GM23338 (cell line): ENCODE results near the gene CAPN10. TPM values are rescaled to one million over a fixed set of nuclear protein-coding genes. Genes with fewer than 3 reads are reported as not detected.

Experiments used
- ATAC-seq: fragments of 200-7000 bp; cut with Tn5 transposase; 3 replicates; pipeline ENCODE4 v1.9.1; 2020
- DNase-seq: peaks from one replicate; pipeline ENCODE4 v3.0.0-alpha.2; 2015; ENCODE audit warnings: low spot score
- H2AFZ ChIP-seq: fragments of 200-600 bp; sonication (generic); 2 replicates; pipeline ENCODE4 v1.8.0; 2016; ENCODE audit warnings: antibody characterized with exemption, mild to moderate bottlenecking, moderate library complexity
- H3F3A ChIP-seq: fragments of 200-600 bp; sonication (generic); replicated peaks from 2 replicates; pipeline ENCODE4 v1.8.0; 2017; ENCODE audit warnings: antibody characterized with exemption, mixed run types, low read depth
- H3K27ac ChIP-seq: fragments of 200-600 bp; sonication (generic); 2 replicates; pipeline ENCODE4 v1.6.1; 2016; ENCODE audit warnings: low read depth
- H3K27me3 ChIP-seq: fragments of 200-600 bp; sonication (generic); 2 replicates; pipeline ENCODE4 v1.8.0; 2016; ENCODE audit warnings: mild to moderate bottlenecking, mixed run types, moderate library complexity; ENCODE audit not compliant: insufficient read depth
- H3K36me3 ChIP-seq: fragments of 200-600 bp; sonication (generic); 2 replicates; pipeline ENCODE4 v1.8.0; 2016; ENCODE audit warnings: mild to moderate bottlenecking; ENCODE audit not compliant: insufficient read depth
- H3K4me1 ChIP-seq: fragments of 200-600 bp; sonication (generic); 2 replicates; pipeline ENCODE4 v1.8.0; 2016; ENCODE audit warnings: mild to moderate bottlenecking, moderate library complexity; ENCODE audit not compliant: insufficient read depth
- H3K4me2 ChIP-seq: fragments of 200-600 bp; sonication (generic); 2 replicates; pipeline ENCODE4 v1.7.1; 2017; ENCODE audit warnings: mixed run types
- H3K4me3 ChIP-seq: fragments of 200-600 bp; sonication (generic); 2 replicates; pipeline ENCODE4 v1.6.1; 2016; ENCODE audit warnings: mixed run types
- H3K79me2 ChIP-seq: fragments of 200-600 bp; sonication (generic); replicated peaks from 2 replicates; pipeline ENCODE4 v1.8.0; 2017; ENCODE audit warnings: mild to moderate bottlenecking; ENCODE audit not compliant: insufficient read depth
- H3K9me2 ChIP-seq: fragments of 200-600 bp; sonication (generic); 2 replicates; pipeline ENCODE4 v1.8.0; 2017; ENCODE audit not compliant: insufficient read depth
- H4K20me1 ChIP-seq: fragments of 200-600 bp; sonication (generic); replicated peaks from 2 replicates; pipeline ENCODE4 v1.8.0; 2017; ENCODE audit warnings: mild to moderate bottlenecking; ENCODE audit not compliant: insufficient read depth
- H3K27ac Mint-ChIP-seq: 2 replicates; pipeline ENCODE4 v1.8.0; 2020; ENCODE audit warnings: inconsistent platforms, mild to moderate bottlenecking, moderate library complexity, mixed read lengths
- H3K27me3 Mint-ChIP-seq: 3 replicates; pipeline ENCODE4 v1.8.0; 2022; ENCODE audit warnings: low read depth, mild to moderate bottlenecking, moderate library complexity, mixed read lengths, inconsistent platforms; ENCODE audit not compliant: insufficient read depth, poor library complexity
- H3K36me3 Mint-ChIP-seq: 3 replicates; pipeline ENCODE4 v1.8.0; 2021; ENCODE audit warnings: low read depth, mild to moderate bottlenecking, inconsistent platforms, moderate library complexity, mixed read lengths
- H3K4me1 Mint-ChIP-seq: 3 replicates; pipeline ENCODE4 v1.8.0; 2020; ENCODE audit warnings: mild to moderate bottlenecking, inconsistent platforms, mixed read lengths
- H3K4me3 Mint-ChIP-seq: 3 replicates; pipeline ENCODE4 v1.8.0; 2021; ENCODE audit warnings: moderate library complexity, mild to moderate bottlenecking, inconsistent platforms, mixed read lengths
- H3K9me3 Mint-ChIP-seq: 3 replicates; pipeline ENCODE4 v1.8.0; 2020; ENCODE audit warnings: moderate library complexity, mild to moderate bottlenecking, inconsistent platforms, mixed read lengths
- CREB1 ChIP-seq: fragments of 250-450 bp; sonication (Bioruptor Pico); IDR thresholded peaks from 2 replicates; pipeline ENCODE4 v1.5.0; 2020; ENCODE audit warnings: low read depth, mild to moderate bottlenecking, moderate library complexity
- ETS1 ChIP-seq: IDR thresholded peaks from 2 replicates; pipeline ENCODE4 v1.6.1; 2016; ENCODE audit warnings: antibody characterized with exemption
- EZH2 ChIP-seq: fragments of 200-600 bp; sonication (generic); IDR thresholded peaks from one replicate; pipeline ENCODE4 v1.8.0; 2017; ENCODE audit warnings: antibody characterized with exemption, mild to moderate bottlenecking, low read depth; ENCODE audit not compliant: unreplicated experiment
- EZH2phosphoT487 ChIP-seq: fragments of 200-600 bp; sonication (generic); IDR thresholded peaks from one replicate; pipeline ENCODE4 v1.8.1; 2018; ENCODE audit warnings: antibody characterized with exemption; ENCODE audit not compliant: unreplicated experiment
- JUNB ChIP-seq: IDR thresholded peaks from one replicate; pipeline ENCODE4 v1.6.1; 2016; ENCODE audit warnings: antibody characterized with exemption; ENCODE audit not compliant: unreplicated experiment
- NANOG ChIP-seq: IDR thresholded peaks from 2 replicates; pipeline ENCODE4 v1.6.1; 2016; ENCODE audit warnings: antibody characterized with exemption, borderline replicate concordance
- POLR2AphosphoS5 ChIP-seq: IDR thresholded peaks from 2 replicates; pipeline ENCODE4 v1.6.1; 2016; ENCODE audit warnings: antibody characterized with exemption, low read depth
- REST ChIP-seq: IDR thresholded peaks from one replicate; pipeline ENCODE4 v1.6.1; 2018; ENCODE audit warnings: antibody characterized with exemption; ENCODE audit not compliant: unreplicated experiment
- STAT1 ChIP-seq: IDR thresholded peaks from one replicate; pipeline ENCODE4 v1.6.1; 2016; ENCODE audit warnings: antibody characterized with exemption; ENCODE audit not compliant: unreplicated experiment
- ZNF114 ChIP-seq: fragments of 250-450 bp; sonication (Bioruptor Pico); IDR thresholded peaks from 2 replicates; pipeline ENCODE4 v1.5.0; 2020; ENCODE audit warnings: mild to moderate bottlenecking, moderate library complexity
- ZNF331 ChIP-seq: fragments of 250-450 bp; sonication (Bioruptor Pico); IDR thresholded peaks from 2 replicates; pipeline ENCODE4 v1.5.0; 2020; ENCODE audit warnings: low read depth, mild to moderate bottlenecking, moderate library complexity
- polyA plus RNA-seq: library from polyadenylated mRNA; unstranded; fragments of >200 nt; fragmentation: Nextera tagmentation; extraction: Ambion mirVana; gene quantifications from 2 replicates; pipeline ENCODE4 v1.2.1, GENCODE V29; 2016
- total RNA-seq: library from RNA; depleted of rRNA; stranded (reverse); fragments of >200 nt; shearing (Covaris generic); gene quantifications from 2 replicates; pipeline ENCODE4 v1.2.3, GENCODE V29; 2014
- TF ChIP-seq, protein P1 (sequence below), 2 experiments: fragments of 200-600 bp in 1 of 2; sonication (generic) in 1 of 2; conservative IDR thresholded peaks; 2 replicates each; pipeline versions ENCODE4 v1.5.1 to v1.6.1; 2016 to 2017; ENCODE audit warnings: antibody characterized with exemption in 2 of 2, low read depth in 2 of 2, mild to moderate bottlenecking in 2 of 2, moderate library complexity in 1 of 2
- TF ChIP-seq, protein P2 (sequence below): fragments of 250-450 bp; sonication (Bioruptor Pico); IDR thresholded peaks from 2 replicates; pipeline ENCODE4 v1.5.0; 2020; ENCODE audit warnings: mild to moderate bottlenecking, moderate library complexity

The CAPN10 gene
- total and polyA plus RNA-seq, 2 experiments from 2014 or later: 30.2 to 59.8 TPM

DNA sequence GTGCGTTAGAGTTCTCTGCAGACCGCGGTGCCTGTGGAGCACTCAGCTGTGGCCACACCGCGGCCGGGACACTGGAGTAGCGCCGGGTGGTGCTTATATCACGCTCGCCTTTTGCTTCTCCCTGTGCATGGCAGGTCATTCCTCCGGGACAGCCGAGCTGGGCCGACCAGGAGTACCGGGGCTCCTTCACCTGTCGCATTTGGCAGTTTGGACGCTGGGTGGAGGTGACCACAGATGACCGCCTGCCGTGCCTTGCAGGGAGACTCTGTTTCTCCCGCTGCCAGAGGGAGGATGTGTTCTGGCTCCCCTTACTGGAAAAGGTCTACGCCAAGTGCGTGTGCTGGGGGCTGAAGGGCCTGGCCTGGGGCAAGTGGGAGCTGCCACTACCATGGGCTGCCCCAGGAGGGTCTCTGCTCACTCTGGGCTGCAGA lies 4.2 kb downstream of the CAPN10 start:
- no peaks in the 10 kb centered on the region for H3K36me3 ChIP-seq
- no peaks in the 10 kb centered on the region for H3K9me2 ChIP-seq
- no peak overlapping the region for H3K4me2 ChIP-seq
- Mint-ChIP-seq H3K27ac (no peak overlapping the region), H3K4me1 (peaks cover 22% of the 10 kb centered on the region), H3K36me3 (peaks cover 3% of the 10 kb centered on the region; the same call in 2 of the 3 replicates), H3K27me3 (peaks cover 15% of the 10 kb centered on the region), H3K4me3 (no peak overlapping the region), H3K9me3 (no peaks in the 10 kb centered on the region)
- peaks cover 54% of the 10 kb centered on the region for H3K79me2 ChIP-seq
- DNase-seq (no peak), ATAC-seq (no peak)
- no peak overlapping the region for H3K4me3 ChIP-seq
- no peak overlapping the region for H3K27ac ChIP-seq
- H3K4me1 ChIP-seq: peaks cover 10% of the 10 kb centered on the region
- peaks cover 18% of the 10 kb centered on the region for H4K20me1 ChIP-seq
- no peak for TF ChIP-seq ZNF331 (CRISPR knock-in tag)
- no peak for TF ChIP-seq JUNB
- no peak for TF ChIP-seq EZH2
- TF ChIP-seq ETS1: no peak
- TF ChIP-seq, protein P1, sequence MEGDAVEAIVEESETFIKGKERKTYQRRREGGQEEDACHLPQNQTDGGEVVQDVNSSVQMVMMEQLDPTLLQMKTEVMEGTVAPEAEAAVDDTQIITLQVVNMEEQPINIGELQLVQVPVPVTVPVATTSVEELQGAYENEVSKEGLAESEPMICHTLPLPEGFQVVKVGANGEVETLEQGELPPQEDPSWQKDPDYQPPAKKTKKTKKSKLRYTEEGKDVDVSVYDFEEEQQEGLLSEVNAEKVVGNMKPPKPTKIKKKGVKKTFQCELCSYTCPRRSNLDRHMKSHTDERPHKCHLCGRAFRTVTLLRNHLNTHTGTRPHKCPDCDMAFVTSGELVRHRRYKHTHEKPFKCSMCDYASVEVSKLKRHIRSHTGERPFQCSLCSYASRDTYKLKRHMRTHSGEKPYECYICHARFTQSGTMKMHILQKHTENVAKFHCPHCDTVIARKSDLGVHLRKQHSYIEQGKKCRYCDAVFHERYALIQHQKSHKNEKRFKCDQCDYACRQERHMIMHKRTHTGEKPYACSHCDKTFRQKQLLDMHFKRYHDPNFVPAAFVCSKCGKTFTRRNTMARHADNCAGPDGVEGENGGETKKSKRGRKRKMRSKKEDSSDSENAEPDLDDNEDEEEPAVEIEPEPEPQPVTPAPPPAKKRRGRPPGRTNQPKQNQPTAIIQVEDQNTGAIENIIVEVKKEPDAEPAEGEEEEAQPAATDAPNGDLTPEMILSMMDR (conservative IDR thresholded peaks at IDR 0.05; ENCODE audit: low read depth in 2 of 2): no peak
- TF ChIP-seq EZH2phosphoT487: no peak
- no peak for TF ChIP-seq NANOG
- no peak for TF ChIP-seq CREB1 (CRISPR knock-in tag)
- no peak for TF ChIP-seq ZNF114 (CRISPR knock-in tag)
- no peak for TF ChIP-seq STAT1
- TF ChIP-seq REST: no peak
- TF ChIP-seq, protein P2, sequence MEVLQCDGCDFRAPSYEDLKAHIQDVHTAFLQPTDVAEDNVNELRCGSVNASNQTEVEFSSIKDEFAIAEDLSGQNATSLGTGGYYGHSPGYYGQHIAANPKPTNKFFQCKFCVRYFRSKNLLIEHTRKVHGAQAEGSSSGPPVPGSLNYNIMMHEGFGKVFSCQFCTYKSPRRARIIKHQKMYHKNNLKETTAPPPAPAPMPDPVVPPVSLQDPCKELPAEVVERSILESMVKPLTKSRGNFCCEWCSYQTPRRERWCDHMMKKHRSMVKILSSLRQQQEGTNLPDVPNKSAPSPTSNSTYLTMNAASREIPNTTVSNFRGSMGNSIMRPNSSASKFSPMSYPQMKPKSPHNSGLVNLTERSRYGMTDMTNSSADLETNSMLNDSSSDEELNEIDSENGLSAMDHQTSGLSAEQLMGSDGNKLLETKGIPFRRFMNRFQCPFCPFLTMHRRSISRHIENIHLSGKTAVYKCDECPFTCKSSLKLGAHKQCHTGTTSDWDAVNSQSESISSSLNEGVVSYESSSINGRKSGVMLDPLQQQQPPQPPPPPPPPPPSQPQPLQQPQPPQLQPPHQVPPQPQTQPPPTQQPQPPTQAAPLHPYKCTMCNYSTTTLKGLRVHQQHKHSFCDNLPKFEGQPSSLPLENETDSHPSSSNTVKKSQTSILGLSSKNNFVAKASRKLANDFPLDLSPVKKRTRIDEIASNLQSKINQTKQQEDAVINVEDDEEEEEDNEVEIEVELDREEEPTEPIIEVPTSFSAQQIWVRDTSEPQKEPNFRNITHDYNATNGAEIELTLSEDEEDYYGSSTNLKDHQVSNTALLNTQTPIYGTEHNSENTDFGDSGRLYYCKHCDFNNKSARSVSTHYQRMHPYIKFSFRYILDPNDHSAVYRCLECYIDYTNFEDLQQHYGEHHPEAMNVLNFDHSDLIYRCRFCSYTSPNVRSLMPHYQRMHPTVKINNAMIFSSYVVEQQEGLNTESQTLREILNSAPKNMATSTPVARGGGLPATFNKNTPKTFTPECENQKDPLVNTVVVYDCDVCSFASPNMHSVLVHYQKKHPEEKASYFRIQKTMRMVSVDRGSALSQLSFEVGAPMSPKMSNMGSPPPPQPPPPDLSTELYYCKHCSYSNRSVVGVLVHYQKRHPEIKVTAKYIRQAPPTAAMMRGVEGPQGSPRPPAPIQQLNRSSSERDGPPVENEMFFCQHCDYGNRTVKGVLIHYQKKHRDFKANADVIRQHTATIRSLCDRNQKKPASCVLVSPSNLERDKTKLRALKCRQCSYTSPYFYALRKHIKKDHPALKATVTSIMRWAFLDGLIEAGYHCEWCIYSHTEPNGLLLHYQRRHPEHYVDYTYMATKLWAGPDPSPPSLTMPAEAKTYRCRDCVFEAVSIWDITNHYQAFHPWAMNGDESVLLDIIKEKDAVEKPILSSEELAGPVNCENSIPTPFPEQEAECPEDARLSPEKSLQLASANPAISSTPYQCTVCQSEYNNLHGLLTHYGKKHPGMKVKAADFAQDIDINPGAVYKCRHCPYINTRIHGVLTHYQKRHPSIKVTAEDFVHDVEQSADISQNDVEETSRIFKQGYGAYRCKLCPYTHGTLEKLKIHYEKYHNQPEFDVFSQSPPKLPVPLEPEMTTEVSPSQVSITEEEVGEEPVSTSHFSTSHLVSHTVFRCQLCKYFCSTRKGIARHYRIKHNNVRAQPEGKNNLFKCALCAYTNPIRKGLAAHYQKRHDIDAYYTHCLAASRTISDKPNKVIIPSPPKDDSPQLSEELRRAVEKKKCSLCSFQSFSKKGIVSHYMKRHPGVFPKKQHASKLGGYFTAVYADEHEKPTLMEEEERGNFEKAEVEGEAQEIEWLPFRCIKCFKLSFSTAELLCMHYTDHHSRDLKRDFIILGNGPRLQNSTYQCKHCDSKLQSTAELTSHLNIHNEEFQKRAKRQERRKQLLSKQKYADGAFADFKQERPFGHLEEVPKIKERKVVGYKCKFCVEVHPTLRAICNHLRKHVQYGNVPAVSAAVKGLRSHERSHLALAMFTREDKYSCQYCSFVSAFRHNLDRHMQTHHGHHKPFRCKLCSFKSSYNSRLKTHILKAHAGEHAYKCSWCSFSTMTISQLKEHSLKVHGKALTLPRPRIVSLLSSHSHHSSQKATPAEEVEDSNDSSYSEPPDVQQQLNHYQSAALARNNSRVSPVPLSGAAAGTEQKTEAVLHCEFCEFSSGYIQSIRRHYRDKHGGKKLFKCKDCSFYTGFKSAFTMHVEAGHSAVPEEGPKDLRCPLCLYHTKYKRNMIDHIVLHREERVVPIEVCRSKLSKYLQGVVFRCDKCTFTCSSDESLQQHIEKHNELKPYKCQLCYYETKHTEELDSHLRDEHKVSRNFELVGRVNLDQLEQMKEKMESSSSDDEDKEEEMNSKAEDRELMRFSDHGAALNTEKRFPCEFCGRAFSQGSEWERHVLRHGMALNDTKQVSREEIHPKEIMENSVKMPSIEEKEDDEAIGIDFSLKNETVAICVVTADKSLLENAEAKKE (CRISPR knock-in tag): no peak
- TF ChIP-seq POLR2AphosphoS5: no peak
- no peaks in the 10 kb centered on the region for H3K27me3 ChIP-seq
- H3F3A ChIP-seq: no peaks in the 10 kb centered on the region
- H2AFZ ChIP-seq: no peak overlapping the region
